Inflammatory macrophage (primary cell): ENCODE results near the gene ABCC2.
"Not testable (repeated sequence)": the region's sequence is repeated elsewhere in the genome, so short reads cannot be mapped to it uniquely, and the experiment has no call there.

Experiments
- DNase-seq, 2 donors: peaks; one replicate each; pipeline ENCODE4 v3.0.0-alpha.2; 2020 to 2022

The ABCC2 gene

DNA sequence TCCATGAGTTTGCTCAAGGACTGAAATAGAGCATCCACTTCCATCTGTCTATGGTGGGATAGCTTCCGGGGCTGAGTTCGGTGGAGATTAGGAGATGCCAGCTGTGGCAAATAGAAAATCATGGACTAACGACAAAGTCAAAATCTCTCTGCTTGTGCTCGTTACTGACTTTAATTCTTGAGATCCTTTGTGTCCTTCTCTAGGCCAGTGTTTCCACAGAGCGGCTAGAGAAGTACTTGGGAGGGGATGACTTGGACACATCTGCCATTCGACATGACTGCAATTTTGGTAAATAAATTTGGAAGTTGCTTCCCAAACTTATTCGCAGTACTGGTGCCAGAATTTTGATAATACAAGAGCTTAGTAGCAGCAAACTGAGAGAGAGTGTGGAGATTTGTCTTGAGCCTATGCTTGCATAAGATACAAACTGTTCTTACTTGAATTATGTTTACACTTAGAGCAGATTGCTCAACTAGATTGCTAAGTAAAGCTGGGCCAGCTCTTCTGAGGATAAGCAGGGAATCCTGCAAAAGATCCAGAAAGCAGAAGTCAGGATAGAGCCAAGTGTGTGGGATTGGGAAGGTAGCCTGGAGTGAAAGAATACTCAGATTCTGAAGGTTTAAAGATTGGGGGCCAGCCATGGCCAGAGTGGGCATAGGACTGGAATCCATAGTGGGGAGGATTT lies 27.6 kb downstream of the ABCC2 start:
- DNase-seq = peak in 1 of 2 donors; percentile 3

- DNase-seq = no peak
Observed at GRCh38 chr10:99812177-99812576, 29.7 kb downstream of the ABCC2 start.

DNA sequence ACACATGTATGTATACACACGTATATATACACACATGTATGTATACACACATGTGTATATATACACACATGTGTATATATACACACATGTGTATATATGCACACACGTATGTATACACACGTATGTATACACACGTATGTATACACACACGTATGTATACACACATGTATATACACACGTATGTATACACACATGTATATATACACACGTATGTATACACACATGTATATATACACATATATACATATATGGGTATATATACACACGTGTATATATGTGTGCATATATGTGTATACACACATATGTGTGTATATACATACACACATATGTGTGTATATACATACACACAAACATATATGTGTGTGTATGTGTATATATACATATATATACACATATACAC lies 31.7 kb downstream of the ABCC2 start:
- DNase-seq = no peak

DNA sequence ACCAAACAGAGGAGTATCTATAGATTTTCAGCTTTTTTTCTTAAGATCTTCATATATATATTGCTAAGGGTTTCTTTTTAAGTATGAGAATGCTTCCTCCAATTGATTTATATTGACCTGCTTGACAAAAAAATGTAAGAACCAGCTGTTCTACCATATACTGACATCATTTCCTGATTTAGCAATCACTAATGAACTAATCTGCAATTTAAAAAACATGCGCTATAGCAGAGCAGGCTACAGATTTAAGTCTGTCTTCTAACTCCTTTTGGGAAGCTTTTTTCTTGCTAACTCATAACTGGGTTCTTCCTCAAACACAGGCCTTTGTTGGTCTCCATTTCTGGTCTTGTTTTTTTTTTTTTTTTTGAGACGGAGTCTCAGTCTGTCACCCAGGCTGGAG lies 33.2 kb downstream of the ABCC2 start:
- peak; percentile 10 to 70 for DNase-seq

GRCh38 chr10:99827936-99828335 lies 45.5 kb downstream of the ABCC2 start:
- no peak for DNase-seq

DNA sequence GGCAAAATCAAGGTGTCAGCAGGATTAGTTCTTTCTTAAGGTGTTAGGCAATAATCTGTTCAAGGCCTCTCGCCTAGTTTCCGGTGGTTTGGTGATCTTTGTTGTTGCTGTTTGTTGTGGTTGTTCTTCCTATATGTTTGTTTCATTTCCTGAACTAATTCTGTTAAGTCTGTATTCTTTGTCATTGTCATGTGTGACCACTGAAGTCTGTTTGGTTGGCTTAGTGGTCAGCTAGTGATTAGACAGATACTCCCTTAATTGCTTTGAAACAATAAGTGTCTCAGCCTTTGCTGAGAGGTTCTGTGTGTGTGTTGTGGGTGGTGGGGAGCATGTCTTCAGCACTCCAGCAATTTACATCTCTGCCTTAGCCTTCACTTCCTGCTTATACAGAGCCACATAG lies 46.0 kb downstream of the ABCC2 start:
- DNase-seq = no peak

DNA sequence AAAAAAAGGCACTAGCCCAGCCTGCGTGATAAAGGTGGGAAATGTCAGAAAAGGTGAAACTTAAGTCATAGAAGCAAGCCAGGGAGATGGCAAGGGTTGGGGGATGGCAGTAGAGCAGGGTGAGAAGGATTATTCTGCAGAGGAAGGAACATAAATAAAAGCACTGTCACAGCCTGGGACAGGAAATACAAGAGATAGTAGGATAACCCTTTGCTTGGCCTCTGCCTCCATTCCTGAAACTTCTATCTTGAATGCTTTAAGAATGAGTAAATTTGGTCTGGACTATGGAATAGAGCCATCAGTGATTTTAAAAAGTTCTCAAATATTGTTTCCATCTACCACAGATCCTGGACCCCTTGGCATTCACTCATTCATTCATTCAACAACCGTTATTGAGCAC lies 50.0 kb downstream of the ABCC2 start:
- no peak for DNase-seq

DNA sequence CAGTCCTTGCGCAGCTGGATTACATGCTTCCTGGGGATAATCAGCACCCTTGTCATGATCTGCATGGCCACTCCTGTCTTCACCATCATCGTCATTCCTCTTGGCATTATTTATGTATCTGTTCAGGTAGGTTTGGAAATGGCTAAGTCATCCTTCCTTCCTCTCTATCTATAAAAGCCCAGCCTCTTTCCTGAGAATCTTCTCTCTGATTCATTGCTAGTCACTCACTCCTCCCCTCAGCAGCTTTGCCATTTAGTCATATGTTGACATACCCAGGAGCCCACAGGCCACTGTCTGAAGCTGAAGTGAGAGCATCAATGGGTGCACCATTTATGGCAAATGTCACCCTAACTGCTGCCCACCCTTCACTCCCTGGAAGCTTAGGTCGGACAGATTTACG lies 52.0 kb downstream of the ABCC2 start:
- no peak for DNase-seq

GRCh38 chr10:99835947-99836346 lies 53.5 kb downstream of the ABCC2 start:
- no peak for DNase-seq

- no peak for DNase-seq
Observed at GRCh38 chr10:99836711-99837110, 54.3 kb downstream of the ABCC2 start.

DNA sequence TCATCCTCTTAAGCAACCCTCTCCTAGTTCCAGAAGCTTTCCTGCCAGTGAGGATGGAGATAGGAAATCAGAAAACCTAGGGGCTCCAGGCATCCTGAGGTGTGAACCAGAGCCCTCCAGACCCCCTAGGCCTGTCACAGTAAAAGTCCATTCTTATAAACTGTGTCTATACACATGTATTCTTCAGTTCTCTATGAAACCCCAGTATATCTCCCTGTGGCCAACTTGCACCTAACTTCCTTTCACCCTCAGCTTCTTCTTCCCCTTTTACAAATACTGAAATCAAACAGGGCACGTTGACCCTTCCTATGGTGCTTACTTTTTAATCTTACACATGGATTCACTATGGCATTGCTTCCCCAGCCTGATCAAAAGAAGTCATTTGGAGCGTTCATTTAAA lies 58.4 kb downstream of the ABCC2 start:
- DNase-seq = not testable (repeated sequence)

GRCh38 chr10:99841746-99842145 lies 59.3 kb downstream of the ABCC2 start:
- DNase-seq = no peak

DNA sequence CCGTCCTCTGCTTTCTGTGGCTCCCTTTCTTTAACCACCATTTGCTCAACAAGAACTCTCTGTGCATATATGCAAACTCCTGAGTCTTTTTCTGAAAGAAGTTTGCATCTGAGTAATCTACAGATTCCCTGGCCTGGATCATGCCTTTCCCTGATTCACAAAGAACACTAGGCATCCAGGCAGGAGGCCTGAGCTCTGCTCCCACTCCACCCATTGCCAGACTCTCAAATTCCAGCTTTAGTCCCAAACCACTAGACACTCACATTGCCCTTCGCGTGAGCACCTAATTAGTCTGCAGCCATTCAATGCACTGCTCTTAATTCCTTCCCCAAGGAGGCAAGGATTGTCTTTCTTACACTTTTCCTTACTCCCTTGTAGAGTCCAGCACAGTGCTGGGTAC lies 60.9 kb downstream of the ABCC2 start:
- no peak for DNase-seq

DNA sequence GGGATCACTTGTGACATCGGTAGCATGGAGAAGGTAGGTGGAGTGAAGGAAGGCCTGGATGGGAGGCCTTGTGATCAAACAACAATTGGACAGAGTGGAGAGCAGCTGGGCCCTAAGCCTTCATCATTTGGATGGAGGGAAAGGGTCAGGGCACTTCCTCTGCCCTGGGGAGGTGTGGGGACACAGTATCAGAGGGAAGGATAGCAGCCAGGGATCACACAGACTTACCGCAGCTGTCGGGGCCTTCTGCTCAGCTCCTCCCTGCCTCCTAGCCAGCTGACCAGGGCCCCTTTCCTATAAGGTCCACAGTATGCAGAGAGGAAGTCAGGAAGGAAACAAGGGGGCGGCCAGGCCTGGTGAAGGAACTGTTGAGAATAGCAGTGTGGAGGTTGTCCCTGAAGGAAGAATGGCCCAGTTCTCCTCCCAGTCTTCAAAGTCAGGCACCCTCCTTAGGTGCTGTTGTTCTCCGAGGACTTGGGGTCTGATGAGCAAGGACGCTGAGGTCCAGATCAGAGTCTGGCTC lies 62.1 kb downstream of the ABCC2 start:
- peak in 1 of 2 donors; percentile 27 for DNase-seq

DNA sequence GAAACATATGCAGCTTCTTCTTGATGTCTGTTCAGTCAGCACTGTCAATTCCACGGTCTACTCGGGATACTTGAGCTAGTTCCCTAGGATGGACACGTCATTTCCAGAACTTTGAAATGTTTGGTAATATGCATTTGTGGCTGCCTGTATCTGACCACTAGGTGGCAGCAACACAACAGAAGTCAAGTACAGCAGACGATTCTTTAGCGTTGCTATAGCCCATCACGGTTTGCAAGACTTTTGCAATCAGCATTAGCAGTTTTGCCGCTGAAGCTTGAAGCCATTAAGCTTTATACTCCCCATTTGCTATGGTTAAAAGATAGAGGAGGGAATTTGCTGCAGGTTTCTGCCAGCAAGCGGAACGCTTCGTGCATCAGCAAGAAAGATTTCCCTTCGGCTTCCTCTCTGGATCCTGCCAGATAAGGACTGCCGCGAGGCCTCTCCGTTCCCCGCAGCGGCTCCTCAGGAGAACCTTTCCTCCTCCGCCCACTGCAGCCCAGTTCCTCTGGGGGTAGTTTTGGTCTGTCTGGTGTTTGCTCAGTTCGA lies 63.5 kb downstream of the ABCC2 start:
- DNase-seq = peak; percentile 90 to 95

DNA sequence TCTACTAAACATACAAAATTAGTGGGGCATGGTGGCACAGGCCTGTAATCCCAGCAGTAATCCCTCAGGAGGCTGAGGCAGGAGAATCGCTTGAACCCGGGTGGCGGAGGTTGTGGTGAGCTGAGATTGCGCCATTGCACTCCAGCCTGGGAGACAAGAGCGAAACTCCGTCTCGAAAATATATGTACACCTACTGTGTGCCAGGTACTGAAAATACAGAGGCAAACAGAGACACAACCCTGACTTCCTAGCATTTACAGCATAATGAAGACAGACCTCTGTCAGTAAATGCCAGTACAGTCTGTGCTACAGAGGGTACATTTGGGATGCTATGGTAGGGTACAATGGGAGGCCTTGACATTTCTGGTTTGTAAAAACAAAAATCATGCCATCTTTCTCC lies 66.6 kb downstream of the ABCC2 start:
- DNase-seq = no peak

DNA sequence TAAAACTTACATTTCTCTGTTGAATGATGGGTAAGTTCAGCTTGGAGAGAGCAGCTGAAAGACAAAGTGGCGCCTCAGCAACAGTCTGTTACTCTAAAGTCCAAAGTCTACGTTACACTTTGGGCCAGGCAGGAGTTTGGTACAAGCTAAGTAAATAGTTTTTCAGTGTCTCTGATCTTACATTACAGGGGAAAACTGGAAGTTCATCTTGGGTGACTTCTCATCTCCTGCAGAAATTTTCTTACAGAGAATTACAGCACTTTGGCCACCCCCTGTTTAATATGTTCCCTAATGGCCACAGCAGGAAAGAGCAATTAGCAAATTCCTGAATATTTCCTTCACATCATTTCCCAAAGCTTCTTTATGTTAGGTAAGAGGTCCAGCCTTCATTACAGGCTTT lies 67.1 kb downstream of the ABCC2 start:
- DNase-seq = no peak

GRCh38 chr10:99850021-99850766 lies 67.8 kb downstream of the ABCC2 start:
- no peak for DNase-seq

GRCh38 chr10:99850767-99851340 lies 68.4 kb downstream of the ABCC2 start:
- DNase-seq = peak in 1 of 2 donors; percentile 22

DNA sequence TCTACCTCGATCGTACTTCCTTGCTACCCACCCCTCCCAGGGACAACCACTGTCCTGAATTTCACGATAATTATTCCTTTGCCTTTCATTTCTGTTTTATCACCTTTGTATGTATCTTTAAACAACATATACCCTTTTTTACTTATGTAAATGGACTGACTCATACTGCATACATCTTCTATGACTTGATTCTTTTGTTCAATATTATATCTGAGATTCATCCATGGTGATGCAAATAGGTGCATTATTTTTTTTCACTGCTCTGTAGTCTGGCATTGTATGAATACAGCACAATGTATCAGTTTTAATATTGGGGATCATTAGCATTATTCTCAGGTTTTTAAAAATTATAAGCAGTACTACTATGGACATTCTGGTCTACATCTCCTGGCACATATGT lies 69.4 kb downstream of the ABCC2 start:
- DNase-seq = no peak

GRCh38 chr10:99852481-99853213 lies 70.2 kb downstream of the ABCC2 start:
- no peak for DNase-seq

DNA sequence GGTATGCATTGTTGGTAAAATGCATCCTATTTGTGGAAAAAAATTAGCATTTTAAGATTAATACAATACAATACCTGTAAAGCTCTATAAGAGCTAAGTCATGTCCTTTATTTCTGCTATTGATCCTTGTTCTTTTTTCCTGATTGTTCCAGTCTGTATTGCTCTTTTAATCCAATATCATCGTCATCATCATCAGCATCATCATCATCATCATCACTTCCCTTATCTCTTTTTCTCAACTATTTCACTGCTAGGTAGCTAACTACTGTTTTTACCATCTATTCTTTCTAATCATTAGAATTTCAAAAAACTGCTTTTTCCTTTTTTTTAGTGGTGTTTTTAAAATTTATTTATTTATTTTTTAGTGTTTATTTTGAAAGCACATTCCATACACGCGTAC lies 71.2 kb downstream of the ABCC2 start:
- no peak for DNase-seq

- peak; percentile 27 to 47 for DNase-seq
Observed at GRCh38 chr10:99854860-99855259, 72.4 kb downstream of the ABCC2 start.
